Loucy (cell line): ENCODE data around the gene DEPDC5.

Source experiments
- H2AFZ ChIP-seq: fragments of 200-600 bp; sonication (generic); 2 replicates; pipeline ENCODE4 v1.6.0; 2016; ENCODE audit warnings: antibody characterized with exemption, mild to moderate bottlenecking, low read length, moderate library complexity
- H3F3A ChIP-seq: fragments of 200-600 bp; 2 replicates; pipeline ENCODE4 v1.6.0; 2016; ENCODE audit warnings: antibody characterized with exemption, low read depth, mild to moderate bottlenecking
- H3K27me3 ChIP-seq: fragments of 200-600 bp; sonication (generic); 2 replicates; pipeline ENCODE4 v1.6.1; 2014; ENCODE audit warnings: low read length, mild to moderate bottlenecking; ENCODE audit not compliant: insufficient read depth, poor library complexity, severe bottlenecking
- H3K36me3 ChIP-seq: fragments of 200-600 bp; sonication (generic); 2 replicates; pipeline ENCODE4 v1.6.1; 2016; ENCODE audit warnings: low read length; ENCODE audit not compliant: insufficient read depth
- H3K4me1 ChIP-seq: fragments of 200-600 bp; sonication (generic); 2 replicates; pipeline ENCODE4 v1.5.1; 2014; ENCODE audit warnings: low read length, mild to moderate bottlenecking; ENCODE audit not compliant: insufficient read depth, poor library complexity, severe bottlenecking
- H3K4me2 ChIP-seq: fragments of 200-600 bp; sonication (generic); 2 replicates; pipeline ENCODE4 v1.6.0; 2014; ENCODE audit warnings: antibody characterized with exemption, low read length, low read depth, mild to moderate bottlenecking; ENCODE audit not compliant: poor library complexity, severe bottlenecking
- H3K4me3 ChIP-seq: fragments of 200-600 bp; sonication (generic); 2 replicates; pipeline ENCODE4 v1.5.1; 2014; ENCODE audit warnings: low read length, mild to moderate bottlenecking, mixed read lengths; ENCODE audit not compliant: poor library complexity, severe bottlenecking
- H3K79me2 ChIP-seq: fragments of 200-600 bp; sonication (generic); 2 replicates; pipeline ENCODE4 v1.6.1; 2014; ENCODE audit warnings: low read length; ENCODE audit not compliant: insufficient read depth
- H3K9ac ChIP-seq: fragments of 200-600 bp; sonication (generic); 2 replicates; pipeline ENCODE4 v1.6.0; 2014; ENCODE audit warnings: mild to moderate bottlenecking, low read depth, low read length, moderate library complexity; ENCODE audit not compliant: poor library complexity, severe bottlenecking
- H3K9me2 ChIP-seq: fragments of 200-600 bp; sonication (generic); replicated peaks from 2 replicates; pipeline ENCODE4 v1.6.1; 2016; ENCODE audit warnings: low read depth, low read length, mixed read lengths
- H3K9me3 ChIP-seq: fragments of 200-600 bp; sonication (generic); 2 replicates; pipeline ENCODE4 v1.6.1; 2014; ENCODE audit warnings: mild to moderate bottlenecking, antibody characterized with exemption, low read length, low read depth; ENCODE audit not compliant: insufficient read depth
- H4K20me1 ChIP-seq: fragments of 200-600 bp; sonication (generic); 2 replicates; pipeline ENCODE4 v1.6.0; 2014; ENCODE audit warnings: antibody characterized with exemption, low read length, mild to moderate bottlenecking; ENCODE audit not compliant: insufficient read depth, poor library complexity, severe bottlenecking
- CTCF ChIP-seq: fragments of 200-600 bp; sonication (generic); conservative IDR thresholded peaks from 2 replicates; pipeline ENCODE4 v1.5.1; 2014; ENCODE audit warnings: mild to moderate bottlenecking, antibody characterized with exemption, low read length
- EZH2phosphoT487 ChIP-seq: fragments of 200-600 bp; IDR thresholded peaks from 2 replicates; pipeline ENCODE4 v1.6.1; 2018; ENCODE audit warnings: antibody characterized with exemption, mild to moderate bottlenecking, moderate library complexity, borderline replicate concordance

Gene DEPDC5

GRCh38 chr22:31742115-31742514, 11.7 kb upstream of the DEPDC5 start:
- no peak for TF ChIP-seq CTCF
- TF ChIP-seq EZH2phosphoT487 = no peak
- Histone ChIP-seq H3K9me2 (no peaks in the 10 kb centered on the region), H3K4me3 (no peak overlapping the region), H3K4me1 (peaks cover 3% of the 10 kb centered on the region), H3K9me3 (no peaks in the 10 kb centered on the region), H3K36me3 (peaks cover 7% of the 10 kb centered on the region; the same call in 1 of the 2 replicates), H3K4me2 (no peak overlapping the region), H3K79me2 (peaks cover 48% of the 10 kb centered on the region), H2AFZ (no peak overlapping the region), H4K20me1 (peaks cover 9% of the 10 kb centered on the region), H3K27me3 (no peaks in the 10 kb centered on the region), H3F3A (no peaks in the 10 kb centered on the region), H3K9ac (no peak overlapping the region)

GRCh38 chr22:31742682-31743081, 11.1 kb upstream of the DEPDC5 start:
- Histone ChIP-seq H3K9me3 (no peaks in the 10 kb centered on the region), H3K4me2 (no peak overlapping the region), H3K4me1 (peaks cover 7% of the 10 kb centered on the region), H3K9ac (no peak overlapping the region), H3K27me3 (no peaks in the 10 kb centered on the region), H3F3A (no peaks in the 10 kb centered on the region), H4K20me1 (peaks cover 10% of the 10 kb centered on the region), H3K36me3 (peaks cover 7% of the 10 kb centered on the region; the same call in 1 of the 2 replicates), H2AFZ (no peak overlapping the region), H3K79me2 (peaks cover 54% of the 10 kb centered on the region), H3K9me2 (no peaks in the 10 kb centered on the region), H3K4me3 (no peak overlapping the region)
- TF ChIP-seq CTCF = no peak
- TF ChIP-seq EZH2phosphoT487 = no peak

GRCh38 chr22:31743871-31744270, 9.9 kb upstream of the DEPDC5 start:
- H3K4me1 ChIP-seq = peaks cover 18% of the 10 kb centered on the region
- no peaks in the 10 kb centered on the region for H3K27me3 ChIP-seq
- H3F3A ChIP-seq = no peaks in the 10 kb centered on the region
- no peak overlapping the region for H3K9ac ChIP-seq
- no peak overlapping the region for H3K4me2 ChIP-seq
- no peak overlapping the region for H3K4me3 ChIP-seq
- TF ChIP-seq CTCF (no peak), EZH2phosphoT487 (no peak)
- H4K20me1 ChIP-seq = peaks cover 21% of the 10 kb centered on the region
- H3K9me3 ChIP-seq = no peaks in the 10 kb centered on the region
- H3K36me3 ChIP-seq = peaks cover 4% of the 10 kb centered on the region; the same call in 1 of the 2 replicates
- no peaks in the 10 kb centered on the region for H3K9me2 ChIP-seq
- peaks cover 66% of the 10 kb centered on the region for H3K79me2 ChIP-seq
- no peak overlapping the region for H2AFZ ChIP-seq
